Measurements from ENCODE around the gene DOCK4.

Gene DOCK4

GRCh38 chr7:111783854-111784253 lies 422.3 kb downstream of the DOCK4 start:
- TF ChIP-seq CTCF (IDR thresholded peaks at IDR 0.05; ENCODE audit: extremely low read depth, insufficient read depth, missing control alignments), result no peak
- in situ Hi-C loops (cut with MboI; ENCODE audit: low pct_unique_long_range_greater_than_20kb, low sequenced_read_pairs, unreplicated experiment), result no loop called here
- DNase-seq (ENCODE audit: low spot score), result no peak

GRCh38 chr7:111780527-111780926 lies 425.7 kb downstream of the DOCK4 start:
- DNase-seq (ENCODE audit: low spot score), result no peak
- no peak for TF ChIP-seq CTCF (IDR thresholded peaks at IDR 0.05; ENCODE audit: extremely low read depth, insufficient read depth, missing control alignments)
- in situ Hi-C loops (cut with MboI; ENCODE audit: low pct_unique_long_range_greater_than_20kb, low sequenced_read_pairs, unreplicated experiment), result no loop called here

- DNase-seq (ENCODE audit: low spot score), result no peak
- in situ Hi-C loops (cut with MboI; ENCODE audit: low pct_unique_long_range_greater_than_20kb, low sequenced_read_pairs, unreplicated experiment), result no loop called here
- TF ChIP-seq CTCF (IDR thresholded peaks at IDR 0.05; ENCODE audit: extremely low read depth, insufficient read depth, missing control alignments), result no peak
Observed at GRCh38 chr7:111775206-111775605, 431.0 kb downstream of the DOCK4 start.

- in situ Hi-C loops (cut with MboI; ENCODE audit: low pct_unique_long_range_greater_than_20kb, low sequenced_read_pairs, unreplicated experiment), result loop anchor here (25.0 kb wide), 2 partner anchors 640 to 715 kb away; partner anchors contain the start of gene LSMEM1
- DNase-seq (ENCODE audit: low spot score), result no peak
- TF ChIP-seq CTCF (IDR thresholded peaks at IDR 0.05; ENCODE audit: extremely low read depth, insufficient read depth, missing control alignments), result no peak
Observed at GRCh38 chr7:111772716-111773115, 433.5 kb downstream of the DOCK4 start.

- no peak for TF ChIP-seq CTCF (IDR thresholded peaks at IDR 0.05; ENCODE audit: extremely low read depth, insufficient read depth, missing control alignments)
- DNase-seq (ENCODE audit: low spot score), result no peak
- in situ Hi-C loops (cut with MboI; ENCODE audit: low pct_unique_long_range_greater_than_20kb, low sequenced_read_pairs, unreplicated experiment), result loop anchor here (25.0 kb wide), 2 partner anchors 641 to 716 kb away; partner anchors contain the start of gene LSMEM1
Observed at GRCh38 chr7:111771638-111772037, 434.6 kb downstream of the DOCK4 start.

GRCh38 chr7:111770116-111770515 lies 436.1 kb downstream of the DOCK4 start:
- no peak for DNase-seq (ENCODE audit: low spot score)
- TF ChIP-seq CTCF (IDR thresholded peaks at IDR 0.05; ENCODE audit: extremely low read depth, insufficient read depth, missing control alignments), result no peak
- in situ Hi-C loops (cut with MboI; ENCODE audit: low pct_unique_long_range_greater_than_20kb, low sequenced_read_pairs, unreplicated experiment), result loop anchor here (25.0 kb wide), 2 partner anchors 642 to 717 kb away; partner anchors contain the start of gene LSMEM1

Measured in GM13977 (cell line).